COR-L47 (cell line): ENCODE data around the gene COL13A1.

ENCODE experiments used
- DNase-seq: peaks from one replicate; lab custom pipeline; 2025; lab: John Stamatoyannopoulos, UW

Gene COL13A1

GRCh38 chr10:69866688-69867461 is 65.2 kb downstream of the COL13A1 start:
- DNase-seq: no peak

- no peak for DNase-seq
These were observed 66.2 kb downstream of the COL13A1 start for GRCh38 chr10:69867699-69868558.

DNA sequence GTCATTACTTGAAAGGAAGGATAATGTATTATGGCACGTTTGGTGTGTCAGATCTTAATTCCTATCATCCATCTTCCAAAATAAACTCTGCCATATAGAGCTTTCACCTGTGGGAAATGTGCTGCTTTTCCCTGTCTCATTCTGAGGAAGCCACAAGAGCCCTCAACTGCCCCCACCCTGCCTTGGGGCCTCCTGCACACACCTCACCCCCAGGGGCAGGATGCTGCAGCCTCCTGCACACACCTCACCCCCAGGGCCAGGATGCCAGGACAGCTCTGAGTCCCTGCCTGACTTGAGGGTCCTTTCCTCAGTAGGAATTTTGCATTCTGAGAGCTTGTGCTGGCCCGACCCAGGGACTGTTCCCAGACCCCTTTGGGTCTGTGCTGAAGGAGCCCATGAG is 67.1 kb downstream of the COL13A1 start:
- no peak for DNase-seq

DNA sequence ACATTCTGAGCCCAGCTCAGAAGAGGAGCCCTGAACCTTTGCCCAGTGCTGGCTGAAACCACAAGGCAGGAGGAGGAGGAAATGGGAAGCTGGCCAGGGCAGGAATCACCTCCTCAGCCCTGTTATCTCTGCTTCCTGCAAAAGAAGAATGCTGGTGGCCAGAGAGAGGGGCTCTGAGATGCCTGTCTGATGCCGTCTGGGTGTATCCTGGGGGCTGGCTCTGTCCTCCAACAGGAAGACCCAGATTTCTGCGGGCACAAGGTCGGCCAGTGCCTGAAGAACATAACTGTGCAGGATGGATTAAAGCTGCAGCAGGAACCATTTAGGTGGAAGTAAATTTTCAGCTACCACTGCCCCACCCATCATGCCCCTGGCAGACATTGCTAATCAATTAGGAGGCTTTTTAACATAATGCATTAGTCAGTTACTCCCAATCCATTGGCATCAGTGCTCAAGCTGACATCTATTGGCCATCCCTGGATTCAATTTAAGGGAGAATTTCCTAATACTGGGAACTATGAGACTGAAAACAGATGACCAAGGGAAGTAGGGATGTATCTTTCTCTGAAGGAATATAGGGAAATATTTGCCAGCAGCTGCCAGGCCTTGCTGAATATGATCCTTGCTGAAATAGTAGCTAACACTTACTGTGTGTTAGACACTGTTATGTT is 67.7 kb downstream of the COL13A1 start:
- no peak for DNase-seq

- DNase-seq: no peak
These were observed 68.9 kb downstream of the COL13A1 start for GRCh38 chr10:69870591-69870990.

DNA sequence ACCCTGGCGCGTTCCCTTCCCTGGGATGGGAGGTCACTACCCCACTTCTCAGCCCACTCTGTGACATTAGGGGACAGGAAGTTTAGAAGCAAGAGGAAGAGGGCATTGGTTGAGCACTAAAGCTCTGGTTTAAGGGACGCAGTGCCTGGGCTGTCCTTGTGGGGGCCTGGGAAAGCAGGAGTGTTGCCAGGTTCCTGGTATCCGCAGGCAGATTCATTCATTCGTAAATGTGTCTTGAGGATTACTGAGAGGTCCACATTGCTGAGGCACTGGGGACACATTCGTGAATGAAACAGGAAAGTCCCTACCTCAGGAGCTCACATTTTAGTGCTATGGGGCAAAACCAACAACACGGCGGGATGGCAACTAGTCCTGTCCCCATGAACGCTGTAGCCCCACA is 69.4 kb downstream of the COL13A1 start:
- no peak for DNase-seq

- no peak for DNase-seq
These were observed 70.6 kb downstream of the COL13A1 start for GRCh38 chr10:69872323-69872722.

GRCh38 chr10:69873135-69873639 is 71.5 kb downstream of the COL13A1 start:
- DNase-seq: no peak

DNA sequence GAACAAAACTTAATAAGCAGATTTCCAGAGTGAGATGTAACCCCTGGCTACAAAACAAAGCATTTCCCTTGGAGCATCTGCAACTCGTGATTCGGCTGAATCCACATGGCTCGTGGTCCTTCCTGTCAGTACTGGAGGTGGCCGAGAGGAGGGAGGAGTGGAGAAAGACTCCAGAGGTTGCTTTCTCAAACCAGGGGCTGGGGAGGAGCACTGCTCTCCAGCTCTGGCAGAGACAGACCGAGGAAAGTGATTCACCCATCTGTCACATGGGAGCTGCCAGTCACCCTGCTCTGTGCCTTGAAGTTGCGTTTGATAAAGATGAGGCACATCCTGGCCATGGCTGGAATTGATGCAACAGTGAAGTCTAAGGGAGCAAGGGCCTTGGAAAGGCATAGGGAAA is 72.7 kb downstream of the COL13A1 start:
- DNase-seq: no peak

GRCh38 chr10:69875856-69876255 is 74.2 kb downstream of the COL13A1 start:
- DNase-seq: no peak

- DNase-seq: no peak
These were observed 74.6 kb downstream of the COL13A1 start for GRCh38 chr10:69876286-69876685.

- no peak for DNase-seq
These were observed 75.2 kb downstream of the COL13A1 start for GRCh38 chr10:69876931-69877330.

DNA sequence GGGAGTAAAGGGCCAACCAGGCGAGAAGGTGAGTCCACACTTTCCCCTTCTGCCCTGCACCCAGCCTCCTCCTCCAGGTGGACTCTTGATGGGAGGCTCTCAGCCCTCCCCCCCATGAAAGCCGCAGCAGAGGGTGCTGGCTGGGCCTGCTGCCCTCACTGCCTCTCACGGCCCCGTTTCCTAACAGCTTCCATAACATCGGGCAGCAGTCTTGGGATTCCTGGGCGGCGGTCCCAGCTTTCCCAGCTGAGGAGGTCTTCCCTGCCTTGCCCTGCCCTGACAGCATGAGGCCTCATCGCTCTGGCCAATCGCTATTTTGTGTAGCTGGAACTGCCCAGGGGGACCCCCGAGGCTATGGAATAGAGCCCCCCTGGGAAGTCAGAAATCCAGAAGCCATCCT is 76.3 kb downstream of the COL13A1 start:
- no peak for DNase-seq

DNA sequence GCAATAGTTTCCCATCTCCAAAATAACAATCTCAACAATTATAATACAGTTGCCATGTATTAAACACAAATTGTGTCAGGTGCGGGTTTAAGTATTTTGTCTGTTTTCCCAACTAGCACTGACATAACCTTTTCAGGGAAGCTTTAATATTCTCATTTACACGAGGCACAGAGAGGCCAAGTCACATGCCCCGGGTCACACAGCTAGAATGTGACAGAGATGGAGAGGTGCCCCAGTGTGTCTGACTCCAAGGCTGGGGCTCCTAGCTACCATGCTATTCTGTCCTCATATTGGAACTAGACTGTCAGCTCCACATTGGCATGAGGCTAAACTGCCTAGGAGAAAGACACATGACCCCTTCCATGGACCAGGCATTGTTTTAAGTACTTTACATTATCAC is 77.2 kb downstream of the COL13A1 start:
- DNase-seq: no peak

DNA sequence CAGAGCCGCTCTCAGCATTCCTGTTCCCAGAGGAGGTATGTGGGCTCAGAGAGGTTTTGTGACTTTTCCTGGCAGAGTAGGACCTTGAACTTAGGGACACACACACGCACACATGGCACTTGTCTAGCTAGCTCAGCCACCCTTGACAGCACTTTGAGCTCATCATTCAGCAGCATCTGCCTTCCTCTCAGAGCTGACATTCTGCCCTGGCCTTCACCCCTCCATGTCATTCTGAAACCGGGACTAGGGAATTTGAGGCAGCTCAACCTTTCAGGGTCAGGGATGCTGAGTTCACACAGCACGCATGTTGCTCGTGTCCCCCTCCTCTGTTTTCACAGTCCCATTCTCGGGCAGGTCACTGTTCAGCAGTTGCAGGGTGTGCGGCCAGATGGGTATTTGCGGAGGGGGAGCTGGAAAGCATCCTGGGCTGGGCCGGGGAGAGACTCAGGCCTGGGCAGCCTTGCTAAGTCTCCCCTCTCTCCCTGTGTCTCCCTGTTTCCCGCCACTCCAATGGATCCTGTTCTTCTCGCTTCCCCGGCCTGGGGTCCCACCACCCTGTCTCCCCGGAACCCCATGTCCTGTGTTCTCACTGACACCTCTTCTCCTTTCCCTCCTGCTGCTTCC is 78.0 kb downstream of the COL13A1 start:
- no peak for DNase-seq

DNA sequence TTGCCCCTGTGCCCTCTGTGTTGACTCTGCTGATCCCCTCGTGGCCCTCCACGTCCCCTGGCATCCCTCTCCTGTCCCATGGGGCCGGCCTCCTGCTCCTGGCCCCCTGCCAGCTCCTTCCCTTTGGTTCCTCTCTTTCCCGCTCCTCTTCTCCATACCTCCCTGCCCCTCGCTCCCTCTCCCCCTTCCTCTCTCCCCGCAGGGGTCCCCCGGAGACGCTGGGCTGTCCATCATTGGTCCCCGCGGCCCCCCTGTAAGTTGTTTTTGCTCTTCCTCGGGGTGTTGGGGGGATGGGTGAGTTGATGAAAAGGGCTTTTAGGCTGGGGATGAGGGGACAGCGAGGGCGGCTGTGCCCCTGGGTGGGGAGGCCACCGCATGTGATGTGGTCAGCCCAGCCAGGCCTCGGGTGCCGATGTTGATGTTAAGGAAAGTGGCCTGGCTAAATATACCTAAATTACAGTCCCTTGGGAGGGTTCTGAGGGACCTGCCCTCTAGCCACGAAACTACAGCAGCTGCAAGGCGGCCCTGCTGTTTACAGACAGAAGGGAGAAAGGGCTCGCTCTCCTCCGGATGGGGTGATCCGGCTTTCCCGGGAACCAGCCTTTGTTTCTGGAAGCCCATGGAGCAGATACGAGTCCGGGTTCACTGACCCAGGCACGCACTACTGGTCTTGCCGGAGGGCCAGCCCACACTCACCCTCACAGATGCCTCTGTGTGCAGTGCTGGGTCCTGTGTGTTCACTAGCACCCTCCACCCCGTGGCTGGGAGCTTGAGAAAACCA is 78.8 kb downstream of the COL13A1 start:
- DNase-seq: no peak

- no peak for DNase-seq
These were observed 79.5 kb downstream of the COL13A1 start for GRCh38 chr10:69881202-69881601.

DNA sequence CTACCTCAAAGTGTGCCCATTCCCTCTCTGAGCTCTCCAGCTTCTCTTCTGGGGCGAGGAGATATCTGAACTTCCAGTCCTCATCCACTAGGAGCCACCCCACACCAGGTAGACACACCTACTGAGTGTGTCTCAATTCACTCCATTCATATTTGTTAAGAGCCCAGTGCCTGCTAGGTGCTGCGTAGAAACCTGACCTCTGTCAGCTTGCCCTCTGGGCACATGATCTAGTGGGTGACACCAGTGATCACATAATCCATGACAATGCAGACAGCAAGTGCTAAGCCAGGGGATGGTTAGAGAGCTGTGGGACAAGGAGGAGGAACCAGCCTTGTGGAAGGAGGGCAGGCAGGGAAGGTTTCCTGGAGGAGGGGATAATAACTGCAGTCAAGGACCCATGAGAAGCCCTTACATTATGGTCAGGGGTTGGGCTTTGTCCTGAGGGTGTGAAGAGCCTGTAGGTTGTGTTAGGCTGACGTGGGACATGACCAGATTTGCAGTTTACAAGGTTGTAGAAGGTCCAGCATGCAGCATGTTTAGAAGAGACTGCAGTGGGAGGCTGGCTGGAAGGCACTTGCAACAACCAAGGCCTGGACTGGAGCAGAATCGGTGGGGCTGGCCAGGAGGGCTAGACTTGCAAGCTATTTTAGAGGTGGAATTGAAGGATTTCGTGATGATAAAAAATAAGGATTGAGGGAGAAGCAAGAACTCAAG is 81.8 kb downstream of the COL13A1 start:
- no peak for DNase-seq

DNA sequence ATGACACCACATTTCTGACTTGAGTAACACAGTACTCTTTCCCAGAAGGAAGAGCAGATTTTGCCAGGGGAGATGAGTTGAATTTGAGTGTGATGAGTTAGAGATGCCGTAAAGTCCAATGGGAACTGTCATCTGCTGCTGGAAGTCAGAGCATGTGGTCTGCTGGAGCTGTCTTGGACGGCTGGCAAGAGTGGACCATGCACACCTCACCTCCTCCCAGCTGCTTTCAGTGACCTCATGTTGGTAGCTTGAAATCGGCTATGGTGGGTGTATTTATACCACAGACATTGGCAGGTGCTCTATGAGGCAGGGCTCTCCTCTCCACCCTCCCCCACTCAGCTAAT is 82.3 kb downstream of the COL13A1 start:
- no peak for DNase-seq

GRCh38 chr10:69884686-69885085 is 83.0 kb downstream of the COL13A1 start:
- DNase-seq: no peak
